DOHH2 (cell line): ENCODE data around the gene MNT.

Source experiments
- EZH2phosphoT487 ChIP-seq: fragments of 200-600 bp; sonication (generic); IDR thresholded peaks from 2 replicates; pipeline ENCODE4 v1.6.1; 2017; ENCODE audit warnings: borderline replicate concordance, mild to moderate bottlenecking, antibody characterized with exemption, low read length, moderate library complexity, mixed read lengths
- TF ChIP-seq, protein P1 (sequence below): fragments of 200-600 bp; sonication (generic); IDR thresholded peaks from one replicate; pipeline ENCODE4 v1.5.1; 2014; ENCODE audit warnings: antibody characterized with exemption, mild to moderate bottlenecking, low read depth, low read length; ENCODE audit not compliant: poor library complexity, severe bottlenecking

DNA sequence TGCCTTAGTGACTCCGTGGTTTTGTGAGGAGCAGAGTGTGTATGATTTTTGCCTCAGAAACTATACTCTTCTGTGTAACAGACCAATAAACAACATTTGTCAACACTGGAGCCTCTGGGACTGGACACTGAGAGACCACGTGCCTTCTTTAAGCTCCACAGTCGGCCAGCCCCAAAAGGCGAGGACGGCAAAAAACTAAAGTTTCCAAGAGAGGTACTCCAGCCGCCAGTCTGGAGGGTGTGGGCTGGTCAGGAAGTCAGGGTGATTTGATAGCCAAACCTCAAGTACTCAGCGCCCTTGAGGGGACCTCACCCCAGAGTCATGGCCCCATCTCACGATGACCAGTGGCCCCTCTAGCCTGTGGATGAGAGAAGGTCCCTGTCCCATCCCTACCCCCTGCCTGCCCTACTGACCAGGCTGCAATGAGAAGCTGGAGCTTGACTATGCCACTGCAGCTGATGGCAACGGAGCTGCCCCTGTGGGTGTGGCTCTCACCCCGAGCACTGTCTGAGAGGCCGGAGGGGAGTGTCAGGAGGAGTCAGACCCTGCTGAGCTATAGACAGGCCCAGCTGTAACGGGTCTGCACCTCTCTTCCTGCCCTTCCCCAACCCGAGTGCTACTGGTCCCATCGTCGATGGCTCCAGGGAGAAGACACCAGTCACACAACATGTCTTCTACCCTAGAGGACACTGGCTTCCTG is 19.8 kb downstream of the MNT start:
- TF ChIP-seq, protein P1, sequence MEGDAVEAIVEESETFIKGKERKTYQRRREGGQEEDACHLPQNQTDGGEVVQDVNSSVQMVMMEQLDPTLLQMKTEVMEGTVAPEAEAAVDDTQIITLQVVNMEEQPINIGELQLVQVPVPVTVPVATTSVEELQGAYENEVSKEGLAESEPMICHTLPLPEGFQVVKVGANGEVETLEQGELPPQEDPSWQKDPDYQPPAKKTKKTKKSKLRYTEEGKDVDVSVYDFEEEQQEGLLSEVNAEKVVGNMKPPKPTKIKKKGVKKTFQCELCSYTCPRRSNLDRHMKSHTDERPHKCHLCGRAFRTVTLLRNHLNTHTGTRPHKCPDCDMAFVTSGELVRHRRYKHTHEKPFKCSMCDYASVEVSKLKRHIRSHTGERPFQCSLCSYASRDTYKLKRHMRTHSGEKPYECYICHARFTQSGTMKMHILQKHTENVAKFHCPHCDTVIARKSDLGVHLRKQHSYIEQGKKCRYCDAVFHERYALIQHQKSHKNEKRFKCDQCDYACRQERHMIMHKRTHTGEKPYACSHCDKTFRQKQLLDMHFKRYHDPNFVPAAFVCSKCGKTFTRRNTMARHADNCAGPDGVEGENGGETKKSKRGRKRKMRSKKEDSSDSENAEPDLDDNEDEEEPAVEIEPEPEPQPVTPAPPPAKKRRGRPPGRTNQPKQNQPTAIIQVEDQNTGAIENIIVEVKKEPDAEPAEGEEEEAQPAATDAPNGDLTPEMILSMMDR: no peak
- TF ChIP-seq EZH2phosphoT487: no peak
